ENCODE data around the gene TNFRSF1A.

Gene TNFRSF1A

DNA sequence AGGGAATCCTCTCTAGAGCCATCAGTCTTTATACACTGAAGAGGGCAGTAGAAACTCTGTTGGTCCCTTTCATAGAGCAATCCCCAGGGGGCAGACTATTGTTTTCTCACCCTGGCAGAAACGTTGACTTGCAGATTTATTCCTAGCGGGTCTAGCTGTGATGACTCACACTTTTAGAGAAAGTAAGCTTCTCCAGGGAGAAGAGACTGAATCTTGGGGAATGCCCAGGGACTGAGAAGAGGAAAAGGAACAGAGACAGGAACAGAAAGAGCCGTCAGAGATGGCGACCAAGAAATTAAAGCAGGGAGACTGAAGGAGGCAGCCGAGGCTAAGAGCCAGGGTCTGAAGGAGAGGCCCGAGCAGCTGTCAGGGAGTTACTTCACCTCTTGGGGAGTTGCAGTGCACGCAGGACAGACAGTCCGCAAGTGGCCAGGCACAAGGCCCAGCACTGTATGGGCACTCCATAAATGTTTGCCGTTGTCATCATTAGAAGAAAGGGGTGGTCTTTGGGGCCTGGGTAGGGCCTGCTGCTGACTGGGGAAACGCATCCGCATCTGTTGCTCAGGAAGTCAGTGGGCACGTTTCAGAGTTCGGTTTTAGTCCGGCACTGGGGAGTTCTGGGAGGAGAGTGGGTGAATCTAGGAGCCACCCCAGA is 18.4 kb downstream of the TNFRSF1A start:
- DNase-seq, result peak; percentile 76

DNA sequence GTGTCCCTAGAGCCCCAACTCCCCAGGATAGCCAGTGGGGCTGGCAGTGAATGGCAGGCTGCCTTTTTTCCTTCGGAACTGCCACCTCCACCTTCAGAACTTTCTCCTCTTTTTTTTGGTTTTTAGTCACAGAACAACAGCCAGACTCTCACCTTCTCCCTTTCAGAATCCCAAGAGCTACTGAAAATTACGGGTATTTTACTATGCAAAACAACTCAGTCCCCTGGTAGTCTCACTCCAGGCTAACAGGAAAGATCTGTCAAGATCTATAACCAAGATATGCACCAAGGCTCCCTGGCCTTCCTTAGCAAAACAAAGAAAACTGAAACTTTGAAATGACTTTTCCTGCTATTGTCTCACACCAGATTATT is 18.9 kb downstream of the TNFRSF1A start:
- DNase-seq, result no peak

DNA sequence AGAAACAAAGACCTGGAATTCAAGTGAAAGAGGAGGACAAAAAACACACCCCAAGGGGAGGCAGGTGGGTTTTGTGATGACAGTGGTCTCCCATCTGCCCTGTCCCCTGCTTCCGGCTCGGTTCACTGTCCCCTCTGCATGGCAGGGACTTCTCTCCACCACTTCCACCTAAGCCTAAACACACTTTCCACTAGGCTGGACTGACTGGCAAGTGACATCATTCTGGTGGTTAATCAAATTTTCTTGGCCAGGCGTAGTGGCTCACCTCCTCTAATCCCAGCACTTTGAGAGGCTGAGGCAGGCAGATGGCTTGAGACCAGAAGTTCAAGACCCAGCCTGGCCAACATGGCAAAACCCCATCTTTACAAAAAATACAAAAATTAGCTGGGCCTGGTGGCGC is 19.5 kb downstream of the TNFRSF1A start:
- DNase-seq, result no peak

DNA sequence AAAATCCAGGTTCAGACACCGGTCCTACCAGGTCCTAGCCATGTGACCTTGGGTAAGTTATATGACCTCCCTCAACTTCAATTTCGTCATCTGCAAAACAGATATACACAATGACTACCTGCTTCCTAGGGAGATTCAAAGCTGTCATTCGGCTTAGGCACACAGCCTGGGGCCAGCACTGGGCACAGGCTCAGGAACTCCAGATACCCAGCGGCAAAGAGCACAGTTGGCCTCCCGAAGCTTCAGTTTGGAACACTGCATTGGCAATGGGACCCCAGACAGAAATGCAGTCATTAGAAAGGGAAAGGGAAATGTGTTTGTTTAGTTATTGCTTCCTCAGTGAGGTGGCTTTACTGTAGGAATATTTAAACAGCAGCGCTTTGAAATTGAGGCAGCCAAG is 20.0 kb downstream of the TNFRSF1A start:
- DNase-seq, result no peak

DNA sequence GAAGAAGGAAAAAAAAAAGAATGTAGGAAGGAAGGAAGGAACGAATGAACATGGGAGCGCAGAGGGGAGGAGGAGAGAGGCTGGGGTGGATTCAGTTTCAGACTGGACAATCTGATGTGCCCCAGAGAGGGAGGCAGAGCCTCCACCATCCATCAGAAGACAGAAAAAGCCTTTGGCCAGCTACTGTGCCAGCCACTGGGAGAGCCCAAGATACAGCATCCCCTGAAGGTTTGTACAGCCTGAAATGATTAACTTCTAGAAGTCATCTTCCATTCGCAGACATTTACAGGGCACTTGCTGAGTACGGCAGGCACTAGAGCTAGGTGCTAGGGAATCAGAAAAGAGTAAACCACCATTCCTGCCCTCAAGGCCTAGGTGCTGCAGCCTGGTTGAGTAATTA is 22.4 kb downstream of the TNFRSF1A start:
- no peak for DNase-seq

DNA sequence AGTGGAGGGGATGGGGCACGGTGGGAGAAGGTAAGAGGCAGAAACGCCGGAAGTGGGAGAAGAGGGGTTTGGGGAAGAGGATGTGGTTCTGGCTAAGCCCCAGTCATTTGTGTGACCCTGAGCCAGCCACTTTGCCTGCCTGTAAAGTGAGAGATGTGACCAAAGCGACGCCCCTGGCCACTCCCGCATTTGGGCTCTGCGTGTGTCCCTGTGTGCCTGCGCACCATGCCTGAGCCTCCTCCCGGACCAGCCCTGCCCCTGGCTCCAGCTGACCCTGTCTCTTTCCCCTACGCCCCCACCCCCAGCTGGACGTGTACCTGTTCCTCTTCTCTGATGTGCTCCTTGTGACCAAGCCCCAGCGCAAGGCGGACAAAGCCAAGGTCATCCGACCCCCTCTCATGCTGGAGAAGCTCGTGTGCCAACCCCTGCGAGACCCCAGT is 23.4 kb downstream of the TNFRSF1A start:
- DNase-seq, result no peak

DNA sequence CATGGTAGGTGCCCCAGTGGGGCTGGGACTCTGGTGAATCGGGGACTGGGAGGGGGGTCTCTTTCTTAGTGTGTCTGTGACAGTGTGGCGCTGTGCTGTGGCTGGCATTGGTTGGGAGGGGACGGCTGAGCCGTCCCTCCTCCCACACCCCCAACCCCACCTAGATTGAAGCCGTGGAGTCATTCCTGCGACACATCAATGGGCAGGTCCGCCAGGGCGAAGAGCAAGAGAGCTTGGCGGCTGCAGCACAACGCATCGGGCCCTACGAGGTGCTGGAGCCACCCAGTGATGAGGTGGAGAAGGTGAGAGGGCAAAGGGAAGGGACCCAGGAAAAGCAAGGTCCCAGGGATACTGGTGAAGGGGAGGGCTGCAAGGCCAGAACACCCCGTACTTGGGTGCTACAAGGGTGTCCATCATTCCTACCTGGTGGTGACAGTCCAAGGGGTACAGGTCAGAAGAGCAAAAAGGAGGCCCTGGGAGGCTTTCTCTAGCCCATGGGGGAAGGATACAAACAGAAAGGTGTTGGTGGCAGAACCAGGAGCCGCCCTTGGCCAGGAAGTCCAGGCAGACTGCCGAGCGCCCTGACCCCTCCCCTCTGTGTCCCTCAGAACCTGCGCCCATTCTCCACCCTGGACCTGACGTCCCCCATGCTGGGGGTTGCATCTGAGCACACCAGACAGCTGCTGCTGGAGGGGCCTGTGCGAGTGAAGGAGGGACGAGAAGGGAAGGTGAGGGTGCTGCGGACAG is 24.0 kb downstream of the TNFRSF1A start:
- DNase-seq, result no peak

DNA sequence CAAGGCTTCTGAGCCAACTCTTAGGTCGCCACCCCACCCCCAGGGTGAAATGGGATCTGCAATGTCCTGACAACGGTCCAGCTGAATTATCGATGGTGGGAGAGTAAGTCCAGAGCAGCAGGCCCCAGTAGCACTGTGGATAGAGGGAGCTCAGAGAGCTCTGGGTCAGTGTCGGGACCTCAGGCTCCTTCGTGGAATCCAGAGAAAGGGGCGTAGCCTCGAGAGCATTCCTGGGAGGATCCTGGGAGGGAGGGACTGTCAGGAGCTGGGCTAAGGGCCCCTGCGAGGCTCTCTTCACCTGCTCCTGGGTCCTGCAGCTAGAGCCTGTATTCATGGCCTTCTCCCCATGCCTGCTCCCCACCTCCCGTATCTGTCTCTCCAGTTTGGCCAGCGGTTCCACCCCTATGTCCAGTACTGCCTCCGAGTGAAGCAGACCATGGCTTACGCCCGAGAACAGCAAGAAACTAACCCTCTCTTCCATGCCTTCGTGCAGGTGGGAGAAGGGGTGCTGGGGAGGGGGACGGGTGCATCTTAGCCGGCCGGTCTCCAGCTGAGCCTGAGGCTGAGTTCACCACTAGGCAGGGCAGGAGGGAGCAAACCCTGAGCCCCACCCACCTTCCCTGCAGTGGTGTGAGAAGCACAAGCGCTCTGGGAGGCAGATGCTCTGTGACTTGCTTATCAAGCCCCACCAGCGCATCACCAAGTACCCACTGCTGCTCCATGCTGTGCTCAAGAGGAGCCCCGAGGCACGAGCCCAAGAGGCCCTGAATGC is 24.8 kb downstream of the TNFRSF1A start:
- no peak for DNase-seq

DNA sequence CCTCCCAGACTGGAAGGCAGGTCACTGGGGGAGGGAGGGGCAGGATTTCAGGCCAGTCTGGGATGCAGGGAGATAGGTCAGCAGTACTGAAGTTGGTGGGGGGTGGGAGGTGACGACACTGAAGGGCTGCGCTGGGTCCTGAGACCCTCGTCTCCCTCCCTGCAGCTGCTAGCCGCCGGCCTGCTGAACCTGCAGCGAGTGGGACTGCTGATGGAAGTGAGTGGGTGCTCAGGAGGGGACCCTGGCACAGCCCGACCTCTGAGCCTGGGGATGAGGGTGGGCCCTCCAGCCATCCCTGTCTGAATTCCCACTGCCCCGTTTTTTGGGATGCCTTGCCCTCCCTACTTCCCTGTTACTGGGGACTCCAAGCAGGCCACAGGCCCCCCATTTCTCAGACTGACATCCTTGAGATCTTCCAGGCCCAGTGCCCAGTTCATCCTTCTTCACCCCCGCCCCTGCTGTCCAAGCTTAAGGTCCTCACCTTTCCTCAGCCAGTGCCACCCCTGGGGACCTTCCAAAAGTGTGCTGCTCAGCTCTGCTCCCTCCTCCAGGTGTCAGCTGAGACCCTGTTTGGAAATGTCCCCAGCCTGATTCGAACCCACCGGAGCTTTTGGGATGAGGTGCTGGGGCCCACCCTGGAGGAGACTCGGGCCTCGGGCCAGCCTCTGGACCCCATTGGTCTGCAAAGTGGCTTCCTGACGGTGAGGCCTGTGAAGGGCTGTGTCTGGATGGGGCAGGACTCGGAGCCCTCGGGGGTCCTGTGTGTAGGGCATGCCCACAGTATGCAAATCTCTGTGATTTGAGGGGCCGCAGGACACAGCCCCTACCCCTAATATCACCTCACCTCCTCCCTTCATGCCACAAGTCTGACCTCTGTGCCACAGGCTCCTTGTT is 25.9 kb downstream of the TNFRSF1A start:
- DNase-seq, result no peak

DNA sequence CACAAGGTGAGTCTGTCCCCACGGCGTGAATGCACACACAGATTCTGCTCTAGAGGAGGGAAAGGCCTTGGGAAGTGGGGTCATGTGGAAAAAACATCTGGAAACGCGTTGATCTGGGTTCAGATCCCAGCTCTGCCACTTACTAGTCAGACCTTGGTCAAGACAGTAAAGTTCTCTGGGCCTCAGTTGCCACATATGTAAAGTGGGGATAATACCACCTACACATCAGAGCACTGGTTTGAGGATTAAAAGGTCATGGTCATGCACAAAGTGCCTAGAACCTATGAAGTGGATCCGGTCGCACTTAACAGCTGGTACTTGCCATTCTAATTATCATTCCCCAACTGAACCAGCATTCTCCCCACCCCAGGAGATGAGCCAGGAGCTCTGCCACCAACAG is 26.7 kb downstream of the TNFRSF1A start:
- no peak for DNase-seq

DNA sequence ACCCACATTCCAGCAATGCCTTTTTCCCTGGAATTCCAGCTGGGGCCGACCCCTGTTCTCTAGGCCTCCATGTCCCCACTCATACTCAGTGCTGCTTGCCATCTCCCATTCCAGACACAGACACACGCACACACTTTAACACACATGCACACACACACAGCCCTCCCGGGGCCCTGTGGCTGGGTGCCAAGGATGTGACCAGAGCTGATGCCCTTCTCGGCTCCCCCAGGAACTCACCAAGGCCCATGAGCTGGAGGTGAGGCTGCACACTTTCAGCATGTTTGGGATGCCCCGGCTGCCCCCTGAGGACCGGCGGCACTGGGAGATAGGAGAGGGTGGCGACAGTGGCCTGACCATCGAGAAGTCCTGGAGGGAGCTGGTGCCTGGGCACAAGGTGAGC is 27.1 kb downstream of the TNFRSF1A start:
- no peak for DNase-seq

DNA sequence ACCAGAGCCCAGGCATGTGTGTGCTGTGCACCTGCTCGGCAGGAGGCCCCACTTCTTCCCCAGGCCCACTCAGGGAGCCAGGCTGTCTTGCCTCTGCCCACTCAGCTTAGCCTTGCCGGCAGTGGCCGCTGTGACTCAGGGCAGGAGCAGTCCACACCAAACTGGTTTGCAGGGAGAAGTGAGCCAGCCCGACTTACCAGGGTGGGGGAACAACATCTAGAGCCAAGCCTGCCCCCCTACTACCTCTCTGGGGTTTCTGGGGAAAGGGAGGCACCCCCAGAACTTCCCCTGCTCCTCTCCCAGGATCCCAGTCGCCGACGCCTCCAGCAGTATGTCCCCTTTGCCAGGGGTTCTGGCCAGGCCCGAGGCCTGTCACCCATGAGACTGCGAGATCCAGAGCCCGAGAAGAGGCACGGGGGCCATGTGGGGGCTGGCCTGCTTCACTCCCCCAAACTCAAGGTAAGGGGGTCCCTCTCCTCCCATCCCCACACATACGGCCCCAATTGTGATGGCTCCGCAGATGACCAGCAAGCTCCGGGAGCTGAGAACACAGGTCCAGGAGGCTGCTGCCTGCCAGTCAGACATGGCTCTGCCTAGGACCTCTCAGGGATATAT is 28.4 kb downstream of the TNFRSF1A start:
- no peak for DNase-seq

DNA sequence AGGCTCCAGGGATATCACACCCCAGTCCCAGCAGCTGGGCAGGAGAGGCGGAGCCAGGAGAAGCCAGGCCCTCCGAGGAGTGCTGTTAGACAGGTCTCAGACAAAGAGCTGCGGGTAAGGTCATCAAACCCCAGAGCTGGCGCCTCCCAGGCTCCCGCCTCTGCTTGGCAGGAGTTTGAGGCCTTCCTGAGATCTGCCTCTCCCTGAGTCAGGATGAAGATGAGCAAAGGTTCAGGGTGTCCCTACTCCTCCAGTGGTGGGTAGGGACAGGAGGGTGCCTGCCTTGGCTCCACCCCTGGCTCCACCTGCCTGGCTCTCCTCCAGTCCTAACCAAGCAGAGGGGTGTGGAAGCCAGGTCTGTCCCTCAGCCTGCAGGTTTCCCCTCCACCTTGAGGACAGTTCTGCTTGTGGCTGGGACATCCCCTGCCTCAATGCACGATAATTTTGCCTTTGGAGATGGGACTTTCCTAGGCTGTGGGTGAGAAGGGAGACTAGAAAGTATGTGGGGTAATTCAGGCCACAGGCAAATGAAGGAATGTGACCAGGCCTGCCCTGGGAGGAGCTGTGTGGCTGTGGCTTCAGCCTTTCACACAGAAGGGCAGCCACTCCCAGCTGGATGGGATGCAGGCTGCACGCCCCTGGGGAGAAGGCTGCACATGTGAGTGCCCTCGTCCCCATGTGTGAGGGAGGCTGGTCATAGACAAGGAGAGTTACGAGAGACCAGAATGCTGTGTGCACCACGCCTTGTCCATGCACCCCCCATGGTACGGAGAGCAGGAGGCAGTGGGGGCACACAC is 29.1 kb downstream of the TNFRSF1A start:
- DNase-seq, result peak; percentile 45

DNA sequence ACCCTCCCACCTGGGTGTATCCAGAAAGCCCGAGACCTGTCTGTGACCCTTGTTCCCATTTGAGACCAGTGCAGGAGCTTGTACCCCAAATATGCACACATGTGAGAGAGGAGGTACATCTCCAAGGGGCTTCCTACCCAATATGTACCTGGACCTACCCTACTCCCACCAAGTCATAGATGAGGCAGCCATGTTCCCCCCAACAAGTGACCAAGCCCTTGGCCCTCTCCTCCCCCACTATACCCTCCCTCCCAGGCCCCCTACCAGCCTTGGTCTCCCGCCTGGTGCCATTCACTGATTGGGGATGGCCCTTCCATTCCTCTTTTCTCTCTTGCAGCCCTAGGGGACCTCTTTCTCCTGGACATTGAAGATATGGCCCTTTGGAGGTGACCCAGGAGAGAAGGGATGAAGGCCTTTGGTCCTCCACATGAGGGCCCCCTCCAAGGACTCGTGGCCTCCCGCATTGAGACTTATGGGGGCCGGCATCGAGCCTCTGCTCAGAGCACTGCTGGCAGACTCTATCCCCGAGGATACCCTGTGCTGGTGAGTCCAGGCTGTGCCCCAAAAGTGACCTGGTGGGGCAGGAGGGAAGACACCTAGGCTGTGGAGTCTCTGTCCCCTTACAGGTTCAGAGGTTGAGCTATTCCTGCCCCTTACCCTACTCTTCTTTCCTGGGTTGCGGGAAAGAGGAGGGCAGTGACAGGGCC is 29.9 kb downstream of the TNFRSF1A start:
- DNase-seq, result no peak

DNA sequence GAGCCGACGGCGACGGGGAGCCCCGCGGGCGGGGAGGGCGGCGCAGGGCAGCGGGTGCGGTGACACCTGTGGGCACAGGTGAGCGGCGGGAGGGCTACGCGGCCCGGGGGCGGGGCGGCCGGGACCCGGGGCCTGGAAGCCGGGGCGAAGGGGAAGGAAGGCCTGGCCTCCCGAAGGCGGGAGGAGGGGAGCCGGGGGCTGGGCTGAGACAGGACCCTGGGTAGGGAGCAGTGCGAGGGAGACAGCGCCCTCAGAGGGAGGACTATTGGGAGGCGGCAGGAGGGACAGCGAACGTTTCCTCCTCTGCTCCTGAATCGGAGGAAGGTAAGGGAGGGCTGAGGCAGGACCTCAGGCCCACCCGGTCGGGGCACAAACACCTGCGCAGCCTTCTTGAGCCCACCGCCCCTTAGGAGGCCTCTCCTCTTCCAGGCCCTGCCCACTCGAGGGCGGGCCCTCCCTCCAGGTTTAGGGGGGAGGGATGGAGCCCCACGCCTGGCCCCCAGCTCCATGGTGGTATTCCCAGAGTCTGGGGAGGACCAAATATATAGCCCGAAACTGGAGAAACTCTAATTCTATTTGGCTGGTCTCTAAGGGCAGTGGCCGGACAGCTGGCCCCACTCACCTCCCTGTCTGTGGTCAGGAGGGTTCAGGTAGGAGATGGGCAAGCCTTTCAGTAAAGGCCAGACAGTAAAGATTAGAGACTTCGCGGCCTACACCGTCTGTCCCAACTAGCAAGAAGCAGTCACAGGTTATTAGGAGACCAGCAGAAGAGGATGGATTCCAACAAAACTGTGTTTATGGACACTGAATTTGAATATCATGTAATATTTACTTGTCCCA is 30.9 kb downstream of the TNFRSF1A start:
- no peak for DNase-seq

DNA sequence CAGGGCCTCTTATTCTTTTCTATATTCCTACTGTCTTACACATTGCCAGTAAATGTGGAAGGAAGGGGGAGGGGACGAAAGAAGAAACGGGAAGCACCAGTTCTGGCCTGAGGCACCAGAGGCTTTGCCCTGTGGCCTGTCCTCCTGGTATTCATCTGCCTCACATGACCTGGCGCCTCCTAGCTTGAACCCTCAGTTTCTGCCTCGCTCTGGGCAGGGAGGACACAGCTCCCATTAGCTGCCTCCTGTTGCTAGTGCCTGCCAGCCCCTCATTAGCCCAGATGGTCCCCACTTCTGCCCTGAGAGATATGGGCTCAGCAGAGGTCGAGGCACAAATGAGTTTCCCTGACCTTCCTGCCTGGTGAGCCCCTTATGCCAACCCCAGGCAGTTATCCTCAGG is 34.3 kb downstream of the TNFRSF1A start:
- no peak for DNase-seq

DNA sequence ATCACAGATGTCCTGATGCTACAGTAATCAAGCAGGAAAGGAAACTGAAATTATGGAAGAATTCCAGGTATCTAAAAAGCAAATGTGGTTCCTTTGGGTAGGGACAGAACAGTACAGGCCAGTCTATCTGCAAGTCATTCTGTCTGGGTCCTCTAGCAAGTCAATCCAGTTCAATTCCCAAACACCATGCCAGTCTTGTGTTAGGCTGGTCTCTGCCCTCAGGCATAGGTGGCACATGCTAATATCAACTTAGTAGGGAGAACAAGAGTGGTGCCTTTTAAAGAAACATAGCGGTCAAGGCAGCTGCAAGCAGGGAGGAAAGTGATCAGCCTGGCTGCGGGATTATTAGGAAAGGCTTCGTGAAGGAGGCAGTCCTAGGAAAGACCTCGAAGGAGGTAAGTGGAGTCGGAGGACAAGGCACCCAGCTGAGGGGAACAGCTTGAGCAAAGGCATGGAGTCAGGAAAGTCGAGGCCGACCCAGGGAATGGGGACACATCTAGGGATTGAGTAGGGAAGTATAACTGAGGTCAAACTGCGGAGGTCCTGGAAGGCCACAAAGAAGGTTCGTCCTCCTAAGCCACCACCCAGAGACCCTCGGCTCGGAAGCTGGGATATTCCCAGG is 35.2 kb downstream of the TNFRSF1A start:
- no peak for DNase-seq

DNA sequence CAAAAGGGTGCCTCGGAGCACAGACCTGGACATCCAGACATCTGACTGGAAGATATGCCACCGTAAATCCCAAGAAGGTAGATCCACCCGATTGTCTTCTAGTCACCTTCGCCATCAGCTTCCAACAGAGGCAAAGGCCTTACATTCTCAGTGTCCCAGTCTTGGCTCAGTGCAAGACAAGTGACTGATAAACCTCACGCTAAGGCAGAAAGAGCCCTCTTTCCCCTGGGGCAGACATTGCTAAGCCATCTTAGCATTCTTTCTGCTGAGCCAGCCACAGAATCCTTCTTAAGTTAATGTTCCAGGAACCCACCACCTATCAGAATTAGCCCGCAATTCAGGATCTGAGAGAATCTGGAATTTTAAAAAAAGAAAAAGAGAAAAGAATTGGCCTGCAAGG is 35.7 kb downstream of the TNFRSF1A start:
- no peak for DNase-seq

DNA sequence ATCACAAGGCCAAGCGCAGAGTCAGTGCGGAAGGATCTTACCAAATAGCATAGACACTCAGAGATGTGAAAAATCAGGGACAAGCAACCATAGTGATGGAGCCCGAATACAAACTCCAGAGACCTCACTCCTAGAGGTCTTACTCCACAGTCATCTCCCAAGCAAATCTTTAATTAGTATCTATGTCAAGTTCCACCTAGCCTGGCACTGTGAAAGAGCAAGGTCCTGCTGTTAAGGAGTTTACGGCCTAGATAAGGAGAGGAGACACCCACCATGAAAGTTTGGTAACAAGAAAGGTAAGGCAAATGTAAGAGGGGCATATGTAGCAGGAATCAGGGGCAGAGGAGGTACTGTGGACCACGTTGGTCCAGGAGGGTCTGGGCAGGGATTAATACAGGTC is 38.8 kb downstream of the TNFRSF1A start:
- DNase-seq, result no peak

DNA sequence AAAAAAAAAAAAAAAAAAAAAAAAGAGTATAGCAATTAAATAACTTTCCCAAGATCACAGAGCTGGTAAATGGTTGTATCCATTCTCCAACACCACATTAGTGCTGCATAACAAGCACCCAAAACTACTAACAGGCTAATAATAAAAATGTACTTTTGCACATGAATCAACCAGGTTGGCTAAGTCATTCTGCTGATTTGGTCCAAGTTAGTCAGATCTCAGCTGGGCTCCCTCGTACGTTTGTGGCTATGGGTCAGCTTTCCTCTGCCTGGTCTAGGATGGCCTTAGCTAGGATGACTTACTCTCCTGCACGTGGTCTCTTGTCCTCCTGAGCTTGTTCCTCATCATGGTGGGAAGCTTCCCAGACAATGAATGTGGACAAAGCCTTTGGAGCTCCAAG is 39.3 kb downstream of the TNFRSF1A start:
- no peak for DNase-seq

Measured in NCI-H2107 (cell line).